DMS114 treated with DMSO at 0.1 percent for 48 hours (cell line): ENCODE measurements around the gene SLC17A9.

Experiments used
- DNase-seq: peaks from one replicate; lab custom pipeline; 2025; ENCODE audit not compliant: unreplicated experiment; lab: John Stamatoyannopoulos, UW

SLC17A9 gene, protein sequence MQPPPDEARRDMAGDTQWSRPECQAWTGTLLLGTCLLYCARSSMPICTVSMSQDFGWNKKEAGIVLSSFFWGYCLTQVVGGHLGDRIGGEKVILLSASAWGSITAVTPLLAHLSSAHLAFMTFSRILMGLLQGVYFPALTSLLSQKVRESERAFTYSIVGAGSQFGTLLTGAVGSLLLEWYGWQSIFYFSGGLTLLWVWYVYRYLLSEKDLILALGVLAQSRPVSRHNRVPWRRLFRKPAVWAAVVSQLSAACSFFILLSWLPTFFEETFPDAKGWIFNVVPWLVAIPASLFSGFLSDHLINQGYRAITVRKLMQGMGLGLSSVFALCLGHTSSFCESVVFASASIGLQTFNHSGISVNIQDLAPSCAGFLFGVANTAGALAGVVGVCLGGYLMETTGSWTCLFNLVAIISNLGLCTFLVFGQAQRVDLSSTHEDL

DNA sequence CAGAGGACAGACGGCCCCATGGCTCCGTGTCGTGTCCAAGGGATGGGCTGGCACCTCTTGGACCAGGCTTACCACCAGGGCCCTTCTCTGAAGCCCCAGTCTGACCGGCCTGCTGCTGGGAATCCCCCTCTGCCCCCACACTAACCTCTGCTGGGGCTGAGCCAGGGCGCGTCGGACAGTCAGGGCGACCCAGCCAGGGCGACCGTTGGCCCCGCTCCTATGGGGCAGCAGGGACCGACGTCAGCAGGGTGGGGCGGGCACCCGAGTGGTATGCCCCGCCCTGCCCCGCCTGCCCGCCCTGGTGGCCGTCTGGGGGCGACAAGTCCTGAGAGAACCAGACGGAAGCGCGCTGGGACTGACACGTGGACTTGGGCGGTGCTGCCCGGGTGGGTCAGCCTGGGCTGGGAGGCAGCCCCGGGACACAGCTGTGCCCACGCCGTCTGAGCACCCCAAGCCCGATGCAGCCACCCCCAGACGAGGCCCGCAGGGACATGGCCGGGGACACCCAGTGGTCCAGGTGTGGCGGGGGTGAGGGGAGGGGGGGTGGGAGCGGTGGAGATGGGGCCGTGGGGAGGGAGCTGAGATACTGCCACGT, at the start of gene SLC17A9:
SLC17A9 (plus strand) TSS at position 337 of the 595 bp plus-strand sequence; CDS start at position 459, 122 bp downstream.
- DNase-seq: no peak

DNA sequence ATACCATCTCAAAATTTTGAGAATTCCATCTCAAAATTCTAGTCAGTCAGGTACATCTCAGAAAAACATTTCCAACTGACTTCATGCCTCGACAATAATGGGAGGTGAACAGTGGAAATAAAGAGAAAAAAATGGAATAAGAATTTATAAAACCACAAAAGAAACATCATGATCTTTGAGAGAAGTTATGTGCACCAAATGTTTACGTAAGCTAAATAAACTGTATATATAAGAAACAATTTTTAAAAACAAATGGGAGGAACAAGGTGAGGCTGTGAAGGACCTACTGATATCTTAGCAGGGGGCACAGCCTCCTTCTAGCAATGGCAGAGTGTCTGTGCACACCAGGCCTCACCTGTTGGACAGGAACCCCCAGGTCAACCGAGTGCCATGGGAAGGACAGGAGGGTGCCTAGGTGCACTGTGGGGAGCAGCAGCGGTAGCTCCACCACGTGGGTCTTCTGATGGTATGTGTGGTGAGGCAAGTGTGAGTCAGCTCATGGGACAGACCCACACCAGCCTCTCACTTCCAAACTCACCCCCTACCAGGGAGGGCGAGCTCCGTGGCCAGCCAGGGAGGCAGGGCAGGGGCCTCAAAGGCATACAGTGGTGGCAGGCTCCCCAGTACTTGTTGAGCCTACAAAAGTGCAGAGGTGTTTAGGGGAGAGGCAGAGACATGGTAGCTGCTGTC, 49.4 kb upstream of the SLC17A9 start:
- no peak for DNase-seq

DNA sequence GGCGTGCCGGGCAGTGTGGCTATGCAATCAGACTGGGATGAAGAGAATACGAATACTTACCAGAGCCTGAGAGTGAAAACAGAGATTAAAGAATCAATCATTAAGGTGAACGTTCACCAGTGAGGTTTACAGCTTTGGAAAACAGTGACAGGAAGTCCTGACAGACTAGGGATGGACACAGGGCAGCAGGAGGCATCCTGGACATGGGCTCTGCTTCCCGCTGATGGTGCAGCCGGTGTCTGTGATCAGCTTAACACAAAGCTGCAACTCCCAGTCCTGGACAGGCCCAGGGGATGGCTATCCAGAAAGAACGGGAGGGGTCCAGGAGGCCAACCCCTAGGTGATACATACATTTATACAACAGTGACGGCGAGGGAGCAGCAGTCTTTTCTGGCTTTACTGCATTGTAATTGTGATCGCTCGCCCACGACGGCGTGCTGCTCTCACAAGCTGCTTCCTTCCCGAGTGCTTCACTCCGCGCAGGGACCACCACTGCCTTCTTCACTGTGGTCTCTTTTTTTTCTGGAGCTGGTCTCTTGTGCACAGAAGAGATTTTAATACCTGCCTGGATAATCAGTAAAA, 46.9 kb upstream of the SLC17A9 start:
- no peak for DNase-seq

DNA sequence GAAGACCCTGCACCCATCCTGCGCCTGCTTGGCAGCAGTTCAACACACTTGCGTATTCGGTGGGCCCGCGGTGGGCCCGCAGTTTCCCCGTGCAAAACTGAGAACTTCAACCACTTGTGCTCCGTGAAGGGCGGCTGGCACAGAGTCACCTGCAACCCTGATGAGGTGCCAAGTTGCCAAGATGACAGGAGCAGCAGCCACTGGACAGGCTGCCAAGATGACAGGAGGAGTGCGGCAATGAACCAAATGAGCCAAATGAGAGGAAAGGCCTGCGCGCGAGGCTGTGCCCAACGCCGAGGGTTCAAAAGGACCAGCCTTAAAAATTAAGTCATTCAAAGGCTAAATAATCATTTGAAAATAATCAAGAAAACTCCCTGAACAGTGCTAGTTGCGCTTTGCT, 46.3 kb upstream of the SLC17A9 start:
- no peak for DNase-seq

DNA sequence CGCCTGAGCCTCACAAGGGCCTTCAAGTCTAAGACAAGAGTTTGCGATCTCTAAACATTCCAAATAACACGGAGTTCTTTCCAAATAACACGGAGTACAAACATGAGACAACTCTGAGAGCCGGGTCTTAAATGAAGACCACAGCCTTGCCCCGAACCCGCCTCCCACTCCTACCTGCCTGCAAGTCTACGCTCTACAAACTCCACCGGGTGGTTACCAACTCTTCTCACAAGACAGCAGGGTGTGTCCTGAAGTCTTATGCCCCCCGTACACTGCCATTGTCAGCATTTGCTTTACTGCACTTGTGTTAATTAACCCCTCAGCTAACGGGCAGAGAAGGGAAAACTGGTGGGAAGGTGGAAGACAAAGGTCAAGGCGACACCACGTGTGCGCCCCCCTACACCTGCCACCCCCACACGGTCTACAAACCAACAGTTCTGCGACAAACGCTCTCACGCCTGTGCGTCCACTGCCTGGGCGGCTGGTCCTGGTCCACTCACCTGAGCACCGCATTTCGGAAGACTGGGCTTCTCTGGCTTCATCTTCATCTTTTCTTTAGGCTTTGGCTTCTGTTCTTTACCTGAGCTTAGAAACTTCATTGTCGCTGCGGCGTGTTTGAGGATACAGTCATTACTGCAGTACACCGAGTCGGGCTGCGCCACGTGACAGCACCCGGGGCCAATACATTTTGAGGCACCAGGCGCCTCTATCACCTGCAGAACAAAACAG, 45.7 kb upstream of the SLC17A9 start:
- DNase-seq: no peak

DNA sequence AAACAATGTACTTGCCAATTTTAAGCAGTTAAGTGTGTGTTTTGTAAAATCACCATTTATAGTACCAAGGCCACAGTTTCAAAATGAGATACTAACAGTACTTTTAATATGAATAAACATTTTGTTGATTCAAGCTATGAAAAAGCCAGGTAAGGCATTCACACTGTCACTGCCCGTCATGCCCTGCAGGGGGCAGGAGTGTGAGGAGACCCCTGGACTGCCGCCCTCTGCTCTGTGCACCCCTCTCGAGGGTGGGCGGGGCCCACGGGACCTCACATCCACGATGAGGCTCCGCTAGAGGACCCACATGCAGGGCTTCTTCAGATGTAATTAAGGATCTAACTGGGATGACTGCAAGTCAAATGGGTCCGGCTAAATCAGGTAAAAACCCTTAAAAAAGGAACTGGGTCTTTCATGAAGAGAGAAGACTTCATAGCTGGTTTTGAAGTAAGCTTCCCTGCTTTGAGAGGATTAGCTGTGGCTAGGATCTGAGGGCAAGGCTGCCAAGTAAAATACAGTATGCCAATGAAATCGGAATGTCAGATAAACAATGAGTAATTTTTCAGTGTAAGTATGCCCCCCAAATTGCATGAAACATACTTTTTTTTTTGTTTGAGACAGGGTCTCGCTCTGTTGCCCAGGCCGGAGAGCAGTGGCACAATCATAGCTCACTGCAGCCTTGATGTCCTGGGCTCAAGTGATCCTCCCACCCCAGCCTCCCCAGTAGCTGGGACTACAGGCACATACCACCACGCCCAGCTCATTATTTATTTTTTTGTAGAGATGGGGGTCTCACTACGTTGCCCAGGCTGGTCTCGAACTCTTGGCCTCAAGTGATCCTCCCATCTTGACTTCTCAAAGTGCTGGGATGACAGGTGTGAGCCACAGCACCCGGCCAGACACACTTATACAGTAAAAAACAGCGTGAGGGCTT, 44.9 kb upstream of the SLC17A9 start:
- no peak for DNase-seq

DNA sequence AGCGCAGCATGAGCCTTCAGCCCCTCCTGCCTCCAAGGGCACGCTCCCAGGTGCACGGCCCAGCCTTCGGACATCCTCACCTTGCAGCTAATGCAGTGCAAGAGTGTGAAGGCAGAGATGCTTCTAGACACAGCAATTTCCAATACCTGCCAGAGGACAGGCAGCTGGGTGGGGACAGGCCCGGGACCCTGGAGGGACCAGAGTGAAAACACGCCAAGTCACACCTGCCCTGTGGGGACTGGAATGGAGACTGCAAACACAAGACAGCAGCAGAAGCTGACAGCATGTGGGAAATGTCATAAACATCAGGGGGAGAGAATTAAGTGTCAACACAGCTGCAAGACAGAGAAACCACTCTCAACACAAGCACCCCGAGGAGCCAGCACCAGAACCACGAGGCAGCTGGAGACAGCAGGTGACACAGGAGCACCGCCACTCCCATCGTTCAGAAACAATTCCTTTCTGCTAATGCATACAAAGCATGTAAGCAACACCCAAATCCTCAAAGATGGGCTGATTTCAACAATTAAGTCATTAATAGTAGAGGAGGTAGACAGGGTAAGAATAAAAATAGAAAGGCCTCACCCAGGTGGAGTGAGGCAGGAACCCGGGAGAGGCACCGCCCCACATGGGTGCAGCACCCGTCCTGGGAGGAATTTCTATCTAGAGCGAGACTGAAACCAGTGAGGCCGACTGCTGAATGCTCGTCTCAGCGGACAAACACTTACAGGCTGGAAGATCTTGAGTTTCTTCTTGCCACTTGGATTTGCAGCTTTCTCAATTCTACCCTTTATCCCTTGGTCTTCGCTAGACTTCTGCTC, 43.3 kb upstream of the SLC17A9 start:
- DNase-seq: no peak

DNA sequence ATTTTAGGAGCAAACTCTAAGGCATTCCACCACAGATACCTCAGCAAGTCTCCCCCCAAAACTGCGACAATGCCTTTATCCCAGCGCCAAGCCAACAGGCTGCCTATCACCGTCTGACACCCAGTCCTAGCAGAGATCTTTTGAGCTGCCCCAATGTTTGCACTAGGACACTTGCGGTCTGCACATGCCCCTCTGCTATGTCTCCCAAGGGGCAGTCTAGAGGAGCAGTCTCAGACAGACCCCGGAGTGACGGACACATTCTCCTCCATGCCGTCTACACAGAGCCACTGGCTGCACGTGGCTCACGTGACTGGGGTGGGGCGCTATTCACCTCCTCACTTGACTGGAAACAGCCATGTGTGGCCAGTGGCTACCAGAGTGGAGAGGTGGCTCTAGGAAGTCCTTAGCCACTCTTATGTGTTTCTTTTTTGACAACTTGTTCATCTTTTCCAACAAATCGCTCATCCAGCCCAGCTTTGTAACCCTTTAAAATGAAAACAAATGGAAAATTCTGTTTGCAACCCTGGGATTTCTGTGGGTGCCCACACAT, 42.2 kb upstream of the SLC17A9 start:
- no peak for DNase-seq

DNA sequence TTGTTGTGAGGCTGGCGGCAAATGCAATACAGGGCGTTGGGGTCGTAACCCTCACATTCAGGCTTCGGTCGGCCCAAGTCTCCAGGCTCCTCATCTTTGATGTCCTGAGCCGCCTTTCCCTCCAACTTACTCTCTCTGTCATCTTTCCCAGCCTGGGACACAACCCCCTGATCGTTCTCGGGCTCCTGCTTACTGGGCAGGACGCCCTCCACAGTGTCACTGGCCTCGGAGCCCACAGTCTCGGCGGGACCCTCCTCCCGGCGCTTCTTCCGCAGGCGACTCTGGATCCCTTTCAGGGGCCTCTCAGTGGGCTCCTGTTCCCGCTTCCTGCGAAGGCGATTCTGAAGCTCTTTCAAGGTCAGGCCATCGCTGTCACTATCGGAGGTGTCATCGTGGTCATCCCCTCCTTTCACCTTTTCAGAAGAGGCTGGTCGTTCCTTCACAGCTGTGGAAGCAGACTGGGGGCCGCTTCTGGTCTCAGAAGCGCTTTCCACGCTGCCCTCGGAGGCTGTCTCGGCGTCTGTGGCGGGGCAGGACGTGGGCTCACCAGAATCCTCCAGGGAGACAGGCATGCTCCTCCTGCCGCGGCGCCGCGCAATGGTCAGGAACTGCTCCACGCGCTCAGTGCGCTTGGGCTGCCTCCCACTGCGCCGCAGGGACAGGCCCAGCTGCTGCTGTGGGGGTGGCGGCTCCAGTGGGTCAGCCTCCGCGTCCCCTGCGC, 41.6 kb upstream of the SLC17A9 start:
- DNase-seq: no peak

DNA sequence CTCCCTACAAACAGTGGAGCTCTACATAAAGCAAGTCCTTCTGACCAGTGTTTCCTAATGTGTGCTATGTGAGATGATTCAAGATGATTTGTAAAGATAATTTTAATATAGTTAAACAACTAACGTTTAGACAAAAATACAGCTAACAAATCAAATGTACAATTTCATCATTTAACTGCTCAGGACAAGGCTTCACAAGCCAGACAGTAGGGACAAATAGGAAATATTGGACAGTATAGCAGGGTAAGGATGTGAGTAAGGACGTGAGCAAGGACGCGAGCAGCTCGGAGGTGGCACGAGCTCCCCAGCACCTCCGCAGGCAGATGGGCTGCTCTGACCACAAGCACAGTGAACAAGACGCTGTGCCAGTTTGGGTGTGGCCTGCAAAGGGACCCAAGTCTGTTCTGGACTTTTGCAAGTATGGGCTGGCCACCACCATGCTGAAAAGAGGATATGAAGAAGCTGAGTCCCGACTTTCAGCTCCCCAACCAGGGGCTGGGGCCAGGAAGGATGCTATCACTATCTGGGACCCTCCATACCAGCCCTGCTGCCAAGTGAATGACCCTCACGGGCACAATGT, 40.7 kb upstream of the SLC17A9 start:
- no peak for DNase-seq

DNA sequence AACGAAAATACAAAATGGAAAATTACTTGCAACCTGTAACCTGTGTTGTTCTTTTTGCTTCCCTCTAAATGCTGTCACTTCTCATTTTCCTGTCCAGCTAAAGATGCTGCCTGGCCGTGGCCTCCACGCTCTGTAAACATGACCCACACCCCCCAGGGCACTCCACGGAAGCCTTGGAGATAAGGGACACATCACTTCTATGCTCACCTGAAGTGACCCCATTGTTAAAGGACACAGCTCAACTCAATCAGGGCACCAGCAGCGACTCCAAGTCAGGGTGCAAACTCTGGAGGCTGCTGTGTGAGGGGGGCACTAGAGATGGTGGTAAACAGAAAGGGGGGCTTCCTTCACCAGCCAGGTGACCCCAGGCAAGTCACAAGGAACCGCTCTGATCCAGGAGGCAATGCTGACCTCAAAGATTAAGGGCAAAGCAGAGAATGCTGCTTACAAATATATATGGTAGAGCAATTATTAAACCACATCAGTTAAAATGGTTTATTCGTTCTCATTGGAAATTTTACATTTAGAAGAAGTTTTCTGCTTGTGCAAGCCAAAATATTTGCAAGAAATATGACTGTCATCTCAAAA, 39.4 kb upstream of the SLC17A9 start:
- no peak for DNase-seq

DNA sequence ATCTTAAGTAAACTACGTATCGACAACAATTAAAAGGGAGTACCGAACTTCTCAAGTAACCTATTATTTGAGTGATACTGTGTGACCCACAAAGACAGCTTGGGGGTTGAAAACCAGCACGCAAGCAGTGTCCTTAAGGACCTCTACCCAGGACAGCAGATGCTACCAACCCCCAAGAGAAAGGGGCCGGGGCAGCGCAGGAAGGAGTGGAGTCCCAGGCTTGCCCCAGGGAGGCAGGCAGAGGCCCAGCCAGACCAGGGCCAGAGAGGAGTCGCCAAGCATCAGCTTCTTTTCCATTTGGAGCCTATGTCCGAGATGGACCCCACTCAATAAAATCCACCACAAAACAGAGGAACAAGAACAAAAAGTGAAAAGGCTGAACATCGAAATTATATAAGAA, 38.1 kb upstream of the SLC17A9 start:
- DNase-seq: no peak

DNA sequence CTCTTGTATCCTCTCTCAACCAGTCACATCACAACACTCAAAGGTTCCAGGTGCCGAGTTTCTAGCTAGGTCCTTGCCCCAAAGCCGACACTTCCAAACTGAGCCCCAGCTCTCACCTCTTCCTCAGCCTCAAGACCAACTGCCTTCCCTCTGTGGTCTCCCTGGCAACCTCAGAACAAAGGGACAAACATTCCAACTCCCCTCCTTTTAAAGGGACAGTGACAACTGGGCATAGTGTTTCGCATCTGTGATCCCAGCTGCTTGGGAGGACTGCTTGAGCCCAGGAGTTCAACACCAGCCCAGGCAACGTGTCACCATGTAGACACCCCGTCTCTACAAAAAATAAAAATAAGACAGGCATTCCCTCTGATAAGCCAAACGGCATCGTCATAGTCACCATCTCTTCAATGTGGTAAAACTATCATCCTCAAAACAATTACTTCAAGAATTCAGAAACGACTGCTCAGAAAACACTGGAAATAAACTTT, 37.5 kb upstream of the SLC17A9 start:
- DNase-seq: no peak

DNA sequence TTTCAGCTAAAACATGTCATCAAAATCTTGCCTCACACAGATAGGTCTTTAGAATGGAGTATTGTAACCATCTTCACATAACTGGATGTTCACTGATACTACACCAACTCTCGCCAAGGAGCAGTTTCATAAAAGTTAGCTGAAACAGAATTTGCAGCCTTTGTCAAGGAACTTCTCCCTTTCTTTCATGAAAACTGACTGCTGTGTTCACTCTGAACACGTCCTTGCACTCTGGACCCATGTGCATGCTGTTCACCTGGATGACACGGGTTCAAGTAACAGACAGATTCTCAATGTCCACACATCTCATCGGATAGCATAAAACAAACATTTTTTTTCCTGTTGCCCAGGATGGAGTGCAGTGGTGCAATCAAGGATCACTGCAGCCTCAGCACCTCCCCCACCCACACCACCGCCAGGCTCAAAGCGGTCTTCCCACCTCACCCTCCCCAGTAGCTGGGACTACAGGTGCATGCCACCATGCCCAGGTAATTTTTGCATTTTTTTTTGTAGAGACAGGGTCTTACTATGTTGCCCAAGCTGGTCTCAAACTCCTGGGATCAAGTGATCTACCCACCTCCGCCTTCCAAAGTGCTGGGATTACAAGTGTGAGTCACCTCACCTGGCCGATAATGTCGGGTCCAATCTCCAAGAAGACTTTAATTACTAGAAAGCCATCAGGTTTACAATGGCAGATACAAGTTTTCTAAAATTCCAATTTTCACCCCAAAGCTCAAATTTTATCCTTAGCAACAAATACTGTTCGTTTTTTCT, 35.6 kb upstream of the SLC17A9 start:
- no peak for DNase-seq

DNA sequence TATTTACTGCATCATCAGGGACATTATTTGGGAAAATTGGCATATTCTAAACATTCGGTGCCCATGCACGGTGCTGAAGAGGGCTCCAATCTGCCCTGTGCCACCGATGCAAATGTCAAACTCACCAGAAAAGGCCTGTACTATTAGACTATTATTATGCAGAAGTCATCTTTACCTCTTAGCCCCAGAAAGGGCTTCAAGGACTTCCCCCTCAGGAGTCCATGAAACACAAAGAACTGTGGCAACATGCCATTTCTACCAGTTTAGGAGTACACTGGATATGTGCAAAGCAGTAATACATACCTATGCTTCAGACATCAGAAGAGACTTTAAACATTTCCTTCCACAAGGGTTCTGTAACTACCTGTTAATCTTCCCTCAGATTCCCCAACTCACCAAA, 34.8 kb upstream of the SLC17A9 start:
- DNase-seq: no peak

DNA sequence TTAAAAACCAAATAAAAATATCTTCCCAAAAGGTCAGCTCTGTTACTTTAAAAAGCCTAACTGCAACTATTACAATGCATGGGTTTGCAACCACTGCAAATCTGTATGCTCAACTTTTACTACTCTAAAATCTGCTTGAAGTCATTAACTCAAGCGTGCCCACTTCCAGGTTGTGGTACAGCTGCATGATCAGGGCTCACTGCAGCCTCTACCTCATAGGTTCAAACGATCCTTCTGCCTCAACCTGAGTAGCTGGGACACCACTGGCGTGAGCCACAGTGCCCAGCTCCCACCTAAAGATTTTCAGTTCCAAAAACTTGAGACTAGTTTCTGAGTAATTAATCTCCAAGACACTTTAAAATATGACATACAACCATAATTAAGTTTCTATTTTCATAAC, 34.4 kb upstream of the SLC17A9 start:
- no peak for DNase-seq

DNA sequence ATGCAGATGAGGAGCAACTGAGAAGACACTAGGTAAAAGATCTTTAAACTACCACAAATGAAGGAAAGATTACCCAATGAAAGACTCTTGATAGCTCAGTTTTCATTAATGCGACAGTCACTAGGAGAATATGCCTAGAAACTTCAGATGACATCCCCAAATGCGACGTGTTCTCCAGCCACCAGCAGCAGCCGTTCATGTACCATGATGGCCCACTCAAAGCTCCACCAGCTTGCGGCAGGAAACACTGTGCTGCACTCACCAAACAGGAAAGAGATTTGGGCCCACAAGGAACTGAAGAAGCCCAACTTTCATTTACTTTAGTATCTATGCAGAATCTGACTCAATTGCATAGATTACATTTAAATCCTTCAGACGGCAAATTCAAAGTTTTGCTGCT, 33.7 kb upstream of the SLC17A9 start:
- DNase-seq: no peak
